GM03348 (cell line): ENCODE results near the gene XYLT1.

Experiments used
- DNase-seq: peaks from one replicate; pipeline ENCODE4 v3.0.0; 2012; ENCODE audit warnings: low spot score

XYLT1 gene

GRCh38 chr16:17084130-17084529, 386.6 kb downstream of the XYLT1 start:
- no peak for DNase-seq

GRCh38 chr16:17083628-17084027, 387.1 kb downstream of the XYLT1 start:
- no peak for DNase-seq

GRCh38 chr16:17082095-17082882, 388.5 kb downstream of the XYLT1 start:
- DNase-seq, result no peak

GRCh38 chr16:17080105-17080504, 390.7 kb downstream of the XYLT1 start:
- DNase-seq, result no peak

- DNase-seq, result no peak
These were observed 391.7 kb downstream of the XYLT1 start for GRCh38 chr16:17078931-17079631.

- DNase-seq, result no peak
These were observed 393.8 kb downstream of the XYLT1 start for GRCh38 chr16:17076818-17077498.

GRCh38 chr16:17076092-17076754, 394.5 kb downstream of the XYLT1 start:
- no peak for DNase-seq

- no peak for DNase-seq
These were observed 398.7 kb downstream of the XYLT1 start for GRCh38 chr16:17072104-17072503.

- no peak for DNase-seq
These were observed 399.7 kb downstream of the XYLT1 start for GRCh38 chr16:17070882-17071592.

- no peak for DNase-seq
These were observed 401.1 kb downstream of the XYLT1 start for GRCh38 chr16:17069681-17070080.

- DNase-seq, result no peak
These were observed 402.2 kb downstream of the XYLT1 start for GRCh38 chr16:17068524-17068923.

- DNase-seq, result no peak
These were observed 402.9 kb downstream of the XYLT1 start for GRCh38 chr16:17067882-17068281.

GRCh38 chr16:17063201-17064139, 407.3 kb downstream of the XYLT1 start:
- no peak for DNase-seq

GRCh38 chr16:17062676-17063075, 408.1 kb downstream of the XYLT1 start:
- DNase-seq, result no peak

GRCh38 chr16:17061326-17061725, 409.4 kb downstream of the XYLT1 start:
- DNase-seq, result no peak

- no peak for DNase-seq
These were observed 412.3 kb downstream of the XYLT1 start for GRCh38 chr16:17058471-17058870.

GRCh38 chr16:17056666-17057065, 414.1 kb downstream of the XYLT1 start:
- DNase-seq, result no peak

- DNase-seq, result no peak
These were observed 417.1 kb downstream of the XYLT1 start for GRCh38 chr16:17053536-17054160.
